ENCODE measurements around the gene ROBO2.

The ROBO2 gene

DNA sequence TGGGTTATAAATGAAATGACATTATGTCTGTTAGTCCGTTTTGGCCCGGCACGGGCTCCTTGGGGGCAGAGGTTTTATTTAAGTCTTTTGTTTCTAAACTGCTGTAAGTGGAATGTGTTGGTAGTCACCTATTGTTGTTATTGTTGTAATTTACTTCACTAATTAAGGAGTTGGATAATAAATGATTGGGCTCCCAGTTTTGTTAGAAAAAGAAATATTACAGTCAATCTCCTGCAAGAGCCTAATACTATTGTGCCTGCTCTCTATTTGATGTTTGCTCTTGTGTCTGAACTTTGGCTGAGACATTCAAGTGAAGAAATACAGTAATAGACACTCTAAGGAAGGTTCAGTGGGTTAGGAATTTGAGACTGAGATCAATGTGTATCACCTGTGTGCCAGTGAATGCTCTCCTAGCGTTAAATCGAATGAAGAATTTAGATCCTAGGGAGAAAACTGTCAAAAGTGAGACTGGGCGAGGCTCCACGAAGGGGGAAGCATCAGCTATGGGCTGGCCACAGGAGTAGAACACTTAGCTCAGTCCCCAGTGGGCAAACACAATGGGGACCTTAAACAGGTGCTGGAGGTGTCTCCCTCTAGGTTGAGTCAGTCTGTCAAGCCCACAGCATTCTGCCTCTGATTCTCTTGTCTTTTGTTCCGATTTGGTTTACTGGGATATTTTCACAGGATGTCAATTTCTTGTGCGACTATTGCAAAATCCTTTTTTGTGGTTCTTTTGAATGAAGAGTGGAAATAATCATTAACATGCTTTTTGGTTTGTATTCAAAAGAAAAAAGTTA, 1.2 kb downstream of the ROBO2 start:
- POLR2A ChIA-PET = no interaction called here
- H3K4me1 ChIP-seq (ENCODE audit: control insufficient read depth, insufficient read depth, low read length) = no peaks in the 10 kb centered on the region
- H3K27ac ChIP-seq (ENCODE audit: extremely low read depth, low read depth, low read length) = peak overlapping the region; percentile 93; the same call in 1 of the 2 replicates
- TF ChIP-seq, protein P1, sequence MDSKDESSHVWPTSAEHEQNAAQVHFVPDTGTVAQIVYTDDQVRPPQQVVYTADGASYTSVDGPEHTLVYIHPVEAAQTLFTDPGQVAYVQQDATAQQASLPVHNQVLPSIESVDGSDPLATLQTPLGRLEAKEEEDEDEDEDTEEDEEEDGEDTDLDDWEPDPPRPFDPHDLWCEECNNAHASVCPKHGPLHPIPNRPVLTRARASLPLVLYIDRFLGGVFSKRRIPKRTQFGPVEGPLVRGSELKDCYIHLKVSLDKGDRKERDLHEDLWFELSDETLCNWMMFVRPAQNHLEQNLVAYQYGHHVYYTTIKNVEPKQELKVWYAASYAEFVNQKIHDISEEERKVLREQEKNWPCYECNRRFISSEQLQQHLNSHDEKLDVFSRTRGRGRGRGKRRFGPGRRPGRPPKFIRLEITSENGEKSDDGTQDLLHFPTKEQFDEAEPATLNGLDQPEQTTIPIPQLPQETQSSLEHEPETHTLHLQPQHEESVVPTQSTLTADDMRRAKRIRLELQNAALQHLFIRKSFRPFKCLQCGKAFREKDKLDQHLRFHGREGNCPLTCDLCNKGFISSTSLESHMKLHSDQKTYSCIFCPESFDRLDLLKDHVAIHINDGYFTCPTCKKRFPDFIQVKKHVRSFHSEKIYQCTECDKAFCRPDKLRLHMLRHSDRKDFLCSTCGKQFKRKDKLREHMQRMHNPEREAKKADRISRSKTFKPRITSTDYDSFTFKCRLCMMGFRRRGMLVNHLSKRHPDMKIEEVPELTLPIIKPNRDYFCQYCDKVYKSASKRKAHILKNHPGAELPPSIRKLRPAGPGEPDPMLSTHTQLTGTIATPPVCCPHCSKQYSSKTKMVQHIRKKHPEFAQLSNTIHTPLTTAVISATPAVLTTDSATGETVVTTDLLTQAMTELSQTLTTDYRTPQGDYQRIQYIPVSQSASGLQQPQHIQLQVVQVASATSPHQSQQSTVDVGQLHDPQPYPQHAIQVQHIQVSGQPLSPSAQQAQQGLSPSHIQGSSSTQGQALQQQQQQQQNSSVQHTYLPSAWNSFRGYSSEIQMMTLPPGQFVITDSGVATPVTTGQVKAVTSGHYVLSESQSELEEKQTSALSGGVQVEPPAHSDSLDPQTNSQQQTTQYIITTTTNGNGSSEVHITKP (tag by site-specific recombination; IDR thresholded peaks at IDR 0.05) = 0 out of 2 replicates have a peak, but pooled peaks have one; percentile 30
- peak; percentile 87 for TF ChIP-seq ZNF10 (tag by site-specific recombination; IDR thresholded peaks at IDR 0.05)
- TF ChIP-seq SP2 (tag by site-specific recombination; IDR thresholded peaks at IDR 0.05) = no peak
- TF ChIP-seq GLIS2 (tag by site-specific recombination; IDR thresholded peaks at IDR 0.05) = no peak
- no peaks in the 10 kb centered on the region for H3K9me3 ChIP-seq (ENCODE audit: control insufficient read depth, insufficient read depth, low read depth, low read length)
- H3K36me3 ChIP-seq (ENCODE audit: control insufficient read depth in 2 of 2, insufficient read depth in 1 of 2, low read length in 2 of 2) = no peaks in the 10 kb centered on the region
- CTCF ChIA-PET = interaction anchor here (0.6 kb wide), 1 partner anchor 1304 kb away, joined by 3 read pairs; no protein-coding TSS in a partner anchor
- H3K4me3 ChIP-seq (ENCODE audit: low read depth, low read length) = peak overlapping the region; percentile 55

DNA sequence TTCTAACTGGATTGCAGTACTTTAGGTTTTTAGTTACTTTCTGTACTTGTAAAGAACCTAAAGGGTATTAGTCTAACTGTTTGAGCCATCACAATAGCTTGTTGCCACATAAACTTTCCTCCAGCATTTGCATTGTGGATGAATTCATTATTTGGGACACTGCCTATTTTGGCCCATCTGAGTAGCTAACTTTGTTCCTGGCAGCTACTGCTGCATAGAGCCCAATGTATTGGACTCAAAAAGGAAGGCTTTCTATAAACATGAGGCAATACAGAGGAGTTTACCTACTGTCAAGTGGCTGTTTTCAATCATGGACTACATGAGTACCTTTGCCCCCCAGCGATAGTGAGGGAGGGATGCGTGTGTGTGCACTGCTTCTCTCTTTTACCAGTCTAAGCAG, 1.9 kb downstream of the ROBO2 start:
- H3K36me3 ChIP-seq (ENCODE audit: control insufficient read depth in 2 of 2, insufficient read depth in 1 of 2, low read length in 2 of 2) = no peaks in the 10 kb centered on the region
- CTCF ChIA-PET = interaction anchor here (0.6 kb wide), 1 partner anchor 1303 kb away, joined by 3 read pairs; no protein-coding TSS in a partner anchor
- no peaks in the 10 kb centered on the region for H3K4me1 ChIP-seq (ENCODE audit: control insufficient read depth, insufficient read depth, low read length)
- POLR2A ChIA-PET = no interaction called here
- peak overlapping the region; percentile 14 for H3K4me3 ChIP-seq (ENCODE audit: low read depth, low read length)
- no peaks in the 10 kb centered on the region for H3K9me3 ChIP-seq (ENCODE audit: control insufficient read depth, insufficient read depth, low read depth, low read length)
- no peak for TF ChIP-seq ZNF48 (tag by site-specific recombination; IDR thresholded peaks at IDR 0.05)
- no peak for TF ChIP-seq ATF2 (tag by site-specific recombination; IDR thresholded peaks at IDR 0.05; ENCODE audit: low read depth)
- TF ChIP-seq, protein P2, sequence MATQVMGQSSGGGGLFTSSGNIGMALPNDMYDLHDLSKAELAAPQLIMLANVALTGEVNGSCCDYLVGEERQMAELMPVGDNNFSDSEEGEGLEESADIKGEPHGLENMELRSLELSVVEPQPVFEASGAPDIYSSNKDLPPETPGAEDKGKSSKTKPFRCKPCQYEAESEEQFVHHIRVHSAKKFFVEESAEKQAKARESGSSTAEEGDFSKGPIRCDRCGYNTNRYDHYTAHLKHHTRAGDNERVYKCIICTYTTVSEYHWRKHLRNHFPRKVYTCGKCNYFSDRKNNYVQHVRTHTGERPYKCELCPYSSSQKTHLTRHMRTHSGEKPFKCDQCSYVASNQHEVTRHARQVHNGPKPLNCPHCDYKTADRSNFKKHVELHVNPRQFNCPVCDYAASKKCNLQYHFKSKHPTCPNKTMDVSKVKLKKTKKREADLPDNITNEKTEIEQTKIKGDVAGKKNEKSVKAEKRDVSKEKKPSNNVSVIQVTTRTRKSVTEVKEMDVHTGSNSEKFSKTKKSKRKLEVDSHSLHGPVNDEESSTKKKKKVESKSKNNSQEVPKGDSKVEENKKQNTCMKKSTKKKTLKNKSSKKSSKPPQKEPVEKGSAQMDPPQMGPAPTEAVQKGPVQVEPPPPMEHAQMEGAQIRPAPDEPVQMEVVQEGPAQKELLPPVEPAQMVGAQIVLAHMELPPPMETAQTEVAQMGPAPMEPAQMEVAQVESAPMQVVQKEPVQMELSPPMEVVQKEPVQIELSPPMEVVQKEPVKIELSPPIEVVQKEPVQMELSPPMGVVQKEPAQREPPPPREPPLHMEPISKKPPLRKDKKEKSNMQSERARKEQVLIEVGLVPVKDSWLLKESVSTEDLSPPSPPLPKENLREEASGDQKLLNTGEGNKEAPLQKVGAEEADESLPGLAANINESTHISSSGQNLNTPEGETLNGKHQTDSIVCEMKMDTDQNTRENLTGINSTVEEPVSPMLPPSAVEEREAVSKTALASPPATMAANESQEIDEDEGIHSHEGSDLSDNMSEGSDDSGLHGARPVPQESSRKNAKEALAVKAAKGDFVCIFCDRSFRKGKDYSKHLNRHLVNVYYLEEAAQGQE (tag by site-specific recombination; IDR thresholded peaks at IDR 0.05) = no peak
- TF ChIP-seq ZNF121 (tag by site-specific recombination; IDR thresholded peaks at IDR 0.05) = no peak
- TF ChIP-seq ZNF221 (tag by site-specific recombination; IDR thresholded peaks at IDR 0.05; ENCODE audit: borderline replicate concordance) = no peak
- TF ChIP-seq ZNF292 (tag by site-specific recombination; IDR thresholded peaks at IDR 0.05; ENCODE audit: borderline replicate concordance, low read depth) = no peak
- TF ChIP-seq ZNF707 (tag by site-specific recombination; IDR thresholded peaks at IDR 0.05) = no peak
- TF ChIP-seq SETDB1 (IDR thresholded peaks at IDR 0.05; ENCODE audit: insufficient read length, low read length) = no peak
- no peak for TF ChIP-seq ZNF239 (tag by site-specific recombination; IDR thresholded peaks at IDR 0.05)
- TF ChIP-seq ZNF140 (tag by site-specific recombination; IDR thresholded peaks at IDR 0.05) = no peak
- TF ChIP-seq ZNF530 (tag by site-specific recombination; IDR thresholded peaks at IDR 0.05; ENCODE audit: low read depth) = no peak
- TF ChIP-seq ZNF561 (tag by site-specific recombination; IDR thresholded peaks at IDR 0.05; ENCODE audit: borderline replicate concordance) = no peak
- no peak for TF ChIP-seq ZNF837 (tag by site-specific recombination; IDR thresholded peaks at IDR 0.05)
- TF ChIP-seq ZNF223 (tag by site-specific recombination; IDR thresholded peaks at IDR 0.05) = no peak
- TF ChIP-seq ZBTB21 (tag by site-specific recombination; IDR thresholded peaks at IDR 0.05) = no peak
- TF ChIP-seq ZNF626 (tag by site-specific recombination; IDR thresholded peaks at IDR 0.05) = no peak
- no peak for TF ChIP-seq ZNF830 (tag by site-specific recombination; IDR thresholded peaks at IDR 0.05; ENCODE audit: low read depth)
- TF ChIP-seq KLF9 (tag by site-specific recombination; IDR thresholded peaks at IDR 0.05; ENCODE audit: low read depth) = no peak
- TF ChIP-seq, protein P3, sequence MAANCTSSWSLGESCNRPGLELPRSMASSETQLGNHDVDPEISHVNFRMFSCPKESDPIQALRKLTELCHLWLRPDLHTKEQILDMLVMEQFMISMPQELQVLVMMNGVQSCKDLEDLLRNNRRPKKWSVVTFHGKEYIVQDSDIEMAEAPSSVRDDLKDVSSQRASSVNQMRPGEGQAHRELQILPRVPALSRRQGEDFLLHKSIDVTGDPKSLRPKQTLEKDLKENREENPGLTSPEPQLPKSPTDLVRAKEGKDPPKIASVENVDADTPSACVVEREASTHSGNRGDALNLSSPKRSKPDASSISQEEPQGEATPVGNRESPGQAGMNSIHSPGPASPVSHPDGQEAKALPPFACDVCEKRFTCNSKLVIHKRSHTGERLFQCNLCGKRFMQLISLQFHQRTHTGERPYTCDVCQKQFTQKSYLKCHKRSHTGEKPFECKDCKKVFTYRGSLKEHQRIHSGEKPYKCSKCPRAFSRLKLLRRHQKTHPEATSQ (tag by site-specific recombination; IDR thresholded peaks at IDR 0.05) = no peak
- no peak for TF ChIP-seq ZNF112 (tag by site-specific recombination; IDR thresholded peaks at IDR 0.05)
- H3K27ac ChIP-seq (ENCODE audit: extremely low read depth, low read depth, low read length) = no peak overlapping the region

Data from HEK293 (cell line).